ENCODE measurements around the gene SLC38A10.

- TF ChIP-seq CEBPB (IDR thresholded peaks at IDR 0.05; ENCODE audit: low read depth, low read length) (peak; percentile 73), RFX5 (IDR thresholded peaks at IDR 0.05; ENCODE audit: low read depth, low read length) (no peak), RAD21 (IDR thresholded peaks at IDR 0.05; ENCODE audit: low read length) (peak; percentile 69), RCOR1 (IDR thresholded peaks at IDR 0.05; ENCODE audit: insufficient replicate concordance, low read length) (no peak), CTCF (conservative IDR thresholded peaks at IDR 0.05; ENCODE audit: low read depth, low read length) (peak; percentile 71), BHLHE40 (IDR thresholded peaks at IDR 0.05; ENCODE audit: low read depth, low read length) (no peak), MXI1 (IDR thresholded peaks at IDR 0.05; ENCODE audit: borderline replicate concordance, low read depth, low read length) (0 out of 2 replicates have a peak, but pooled peaks have one; percentile 32)
These were observed 40.0 kb downstream of the SLC38A10 start for GRCh38 chr17:81254955-81255717.

All from IMR-90 (cell line).